IMR-90 (cell line): ENCODE results near the gene CFAP157. TPM values are rescaled to one million over a fixed set of nuclear protein-coding genes. Genes with fewer than 3 reads are reported as not detected.

Source experiments
- ATAC-seq: fragments of 200-7000 bp; cut with Tn5 transposase; 2 replicates; pipeline ENCODE4 v1.9.1; 2020; ENCODE audit warnings: low read depth, mild to moderate bottlenecking, moderate library complexity
- Bru-seq: library from RNA; stranded (reverse); fragments of 400-500 nt; gene quantifications from one replicate; lab custom pipeline; 2021; lab: Mats Ljungman, UMichigan
- BruChase-seq, 2 experiments: library from RNA; stranded (reverse); fragments of 400-500 nt; gene quantifications; one replicate each; lab custom pipeline; 2021; lab: Mats Ljungman, UMichigan
- BruUV-seq: library from RNA; stranded (reverse); fragments of 400-500 nt; replicated peaks from 2 replicates; lab custom pipeline; 2021; lab: Mats Ljungman, UMichigan
- CTCF ChIA-PET: fragments of 300-600 bp; formaldehyde crosslinking; extraction: SDS; loops from one replicate; lab custom pipeline; 2021; ENCODE audit warnings: antibody characterized with exemption; lab: Yijun Ruan, JAX
- POLR2A ChIA-PET: fragments of 300-600 bp; sonication (Branson Sonifier 250); formaldehyde crosslinking; loops from one replicate; lab custom pipeline; 2022; ENCODE audit warnings: antibody characterized with exemption; ENCODE audit not compliant: unreplicated experiment; lab: Charles Lee
- DNase-seq: peaks from one replicate; pipeline ENCODE4 v3.0.0; 2013
- H2AFZ ChIP-seq: replicated peaks from 2 replicates; pipeline ENCODE3; 2013; ENCODE audit warnings: low read length, mild to moderate bottlenecking; ENCODE audit not compliant: poor library complexity
- H2AK5ac ChIP-seq: 2 replicates; pipeline ENCODE4 v1.6.1; 2013; ENCODE audit warnings: low read depth, low read length, inconsistent platforms
- H2AK9ac ChIP-seq: replicated peaks from 2 replicates; pipeline ENCODE3; 2013; ENCODE audit warnings: mild to moderate bottlenecking, low read depth, low read length, moderate library complexity; ENCODE audit not compliant: poor library complexity
- H2BK120ac ChIP-seq: 2 replicates; pipeline ENCODE4 v1.6.1; 2013; ENCODE audit warnings: low read depth, low read length, inconsistent platforms
- H2BK15ac ChIP-seq: 3 replicates; pipeline ENCODE4 v1.6.1; 2013; ENCODE audit warnings: low read depth, low read length, inconsistent platforms
- H2BK20ac ChIP-seq: 2 replicates; pipeline ENCODE4 v1.6.1; 2013; ENCODE audit warnings: low read depth, mild to moderate bottlenecking, inconsistent platforms, low read length, moderate library complexity
- H2BK5ac ChIP-seq: 2 replicates; pipeline ENCODE4 v1.6.1; 2013; ENCODE audit warnings: mild to moderate bottlenecking, low read depth, low read length, inconsistent platforms; ENCODE audit not compliant: poor library complexity, severe bottlenecking
- H3K14ac ChIP-seq: replicated peaks from 2 replicates; pipeline ENCODE4 v1.6.1; 2013; ENCODE audit warnings: low read depth, low read length, inconsistent platforms
- H3K18ac ChIP-seq: 2 replicates; pipeline ENCODE4 v1.6.1; 2013; ENCODE audit warnings: low read depth, low read length, control low read depth
- H3K23ac ChIP-seq: 2 replicates; pipeline ENCODE4 v1.6.1; 2013; ENCODE audit warnings: low read depth, low read length, inconsistent platforms
- H3K27ac ChIP-seq: 2 replicates; pipeline ENCODE4 v1.5.1; 2013; ENCODE audit warnings: mild to moderate bottlenecking, control low read depth, low read length; ENCODE audit not compliant: insufficient read depth
- H3K27me3 ChIP-seq: 2 replicates; pipeline ENCODE4 v1.6.1; 2013; ENCODE audit warnings: low read length; ENCODE audit not compliant: control insufficient read depth, insufficient read depth
- H3K36me3 ChIP-seq: 2 replicates; pipeline ENCODE4 v1.6.1; 2013; ENCODE audit warnings: low read length, mixed read lengths; ENCODE audit not compliant: control insufficient read depth, insufficient read depth
- H3K4ac ChIP-seq: 2 replicates; pipeline ENCODE4 v1.6.1; 2013; ENCODE audit warnings: low read depth, low read length, inconsistent platforms
- H3K4me1 ChIP-seq: 2 replicates; pipeline ENCODE4 v1.6.1; 2013; ENCODE audit warnings: low read length, mixed read lengths; ENCODE audit not compliant: control insufficient read depth, insufficient read depth
- H3K4me2 ChIP-seq: 2 replicates; pipeline ENCODE4 v1.6.1; 2013; ENCODE audit warnings: low read depth, mild to moderate bottlenecking, control low read depth, low read length, moderate library complexity
- H3K4me3 ChIP-seq: 2 replicates; pipeline ENCODE4 v1.5.1; 2013; ENCODE audit warnings: low read depth, mild to moderate bottlenecking, control low read depth, low read length, moderate library complexity; ENCODE audit not compliant: insufficient read depth
- H3K56ac ChIP-seq: 2 replicates; pipeline ENCODE4 v1.6.1; 2013; ENCODE audit warnings: low read length, inconsistent platforms; ENCODE audit not compliant: insufficient read depth; ENCODE audit errors: extremely low read depth
- H3K79me1 ChIP-seq, 2 experiments: 2 replicates each; pipeline ENCODE4 v1.6.1; 2013; ENCODE audit warnings: low read length in 2 of 2, inconsistent platforms in 1 of 2, low read depth in 1 of 2
- H3K9ac ChIP-seq: 2 replicates; pipeline ENCODE4 v1.6.1; 2013; ENCODE audit warnings: low read depth, low read length, control low read depth
- H3K9me1 ChIP-seq: 2 replicates; pipeline ENCODE4 v1.6.1; 2013; ENCODE audit warnings: low read length, inconsistent platforms; ENCODE audit not compliant: insufficient read depth
- H3K9me3 ChIP-seq: 2 replicates; pipeline ENCODE4 v1.6.1; 2013; ENCODE audit warnings: low read length; ENCODE audit not compliant: control insufficient read depth, insufficient read depth
- H4K20me1 ChIP-seq: 2 replicates; pipeline ENCODE4 v1.6.1; 2013; ENCODE audit warnings: low read length, inconsistent platforms; ENCODE audit not compliant: insufficient read depth
- H4K5ac ChIP-seq: 2 replicates; pipeline ENCODE4 v1.6.1; 2013; ENCODE audit warnings: mild to moderate bottlenecking, low read depth, low read length, control low read depth
- H4K8ac ChIP-seq, 2 experiments: 2 replicates each; pipeline ENCODE4 v1.6.1; 2013; ENCODE audit warnings: low read depth in 2 of 2, low read length in 2 of 2, control low read depth in 1 of 2, inconsistent platforms in 1 of 2
- H4K91ac ChIP-seq: 2 replicates; pipeline ENCODE4 v1.6.1; 2013; ENCODE audit warnings: low read depth, low read length, inconsistent platforms; ENCODE audit not compliant: insufficient read depth
- BHLHE40 ChIP-seq: fragments of 150-350 bp; IDR thresholded peaks from 2 replicates; pipeline ENCODE4 v1.6.1; 2016; ENCODE audit warnings: mild to moderate bottlenecking, low read depth, low read length
- CHD1 ChIP-seq: IDR thresholded peaks from 2 replicates; pipeline ENCODE4 v1.6.1; 2012; ENCODE audit warnings: low read depth, low read length, improper control_type of control experiment
- CTCF ChIP-seq: conservative IDR thresholded peaks from 2 replicates; pipeline ENCODE4 v1.5.1; 2012; ENCODE audit warnings: mild to moderate bottlenecking, low read depth, low read length, improper control_type of control experiment
- FOS ChIP-seq: fragments of 150-350 bp; IDR thresholded peaks from 2 replicates; pipeline ENCODE4 v1.6.1; 2016; ENCODE audit warnings: low read depth, low read length
- MAFK ChIP-seq: IDR thresholded peaks from 2 replicates; pipeline ENCODE4 v1.6.1; 2012; ENCODE audit warnings: low read depth, low read length, improper control_type of control experiment
- MAZ ChIP-seq: IDR thresholded peaks from 2 replicates; pipeline ENCODE4 v1.6.1; 2012; ENCODE audit warnings: low read depth, mild to moderate bottlenecking, low read length, improper control_type of control experiment, moderate library complexity, borderline replicate concordance
- MXI1 ChIP-seq: IDR thresholded peaks from 2 replicates; pipeline ENCODE4 v1.6.1; 2012; ENCODE audit warnings: low read depth, mild to moderate bottlenecking, low read length, moderate library complexity, borderline replicate concordance
- NFE2L2 ChIP-seq: fragments of 150-350 bp; IDR thresholded peaks from 2 replicates; pipeline ENCODE4 v1.6.1; 2016; ENCODE audit warnings: low read depth, mild to moderate bottlenecking, low read length
- RAD21 ChIP-seq: IDR thresholded peaks from 2 replicates; pipeline ENCODE4 v1.6.1; 2012; ENCODE audit warnings: low read length, improper control_type of control experiment
- RFX5 ChIP-seq: IDR thresholded peaks from 2 replicates; pipeline ENCODE4 v1.8.0; 2012; ENCODE audit warnings: low read depth, mild to moderate bottlenecking, low read length, moderate library complexity
- SMC3 ChIP-seq: fragments of 150-350 bp; IDR thresholded peaks from 2 replicates; pipeline ENCODE4 v1.6.1; 2016; ENCODE audit warnings: low read depth, mild to moderate bottlenecking, antibody characterized with exemption, low read length, moderate library complexity
- USF2 ChIP-seq: fragments of 150-350 bp; IDR thresholded peaks from 2 replicates; pipeline ENCODE4 v1.6.1; 2017; ENCODE audit warnings: mild to moderate bottlenecking, antibody characterized with exemption, low read length, low read depth
- WGBS, 2 experiments: methylation state at CpG; one replicate each; pipeline versions ENCODE4 v1.1.5 to v1.1.7; 2013; ENCODE audit warnings: missing lambda C conversion rate in 2 of 2; ENCODE audit not compliant: insufficient read length in 1 of 2; ENCODE audit errors: extremely low coverage in 2 of 2; 5-methylcytosine and 5-hydroxymethylcytosine counted together
- dilution Hi-C: fragments of 300-500 bp; cut with HindIII; formaldehyde crosslinking; loops from one replicate; pipeline ENCODE4 v1.14.3; 2018; ENCODE audit warnings: low sequenced_read_pairs; ENCODE audit not compliant: unreplicated experiment
- in situ Hi-C: fragments of 300-500 bp; cut with MboI; formaldehyde crosslinking; loops from 3 replicates; pipeline ENCODE4 v1.14.3; 2019; ENCODE audit warnings: low sequenced_read_pairs, inconsistent platforms, mixed read lengths
- intact Hi-C: fragments of 100-400 bp; cut with micrococcal nuclease; formaldehyde crosslinking; loops from 2 replicates; pipeline ENCODE4 v1.10.0; 2022
- long read RNA-seq: library from polyadenylated mRNA; unstranded; transcript quantifications from one replicate; pipeline ENCODE4 v2.0.0, GENCODE V29; 2021; ENCODE audit not compliant: unreplicated experiment
- polyA plus RNA-seq, 3 experiments: library from polyadenylated mRNA; depleted of rRNA; stranded (reverse); fragments of >200 nt; gene quantifications; 2 replicates each; pipeline ENCODE4 v1.2.3, GENCODE V29; 2012; ENCODE audit warnings: low replicate concordance in 1 of 3
- total RNA-seq: library from RNA; depleted of rRNA; stranded (reverse); fragments of >200 nt; gene quantifications from 2 replicates; pipeline ENCODE4 v1.2.3, GENCODE V29; 2012; rRNA removed

CFAP157 gene
- not detected in 2 replicates for total RNA-seq
- 0.04 TPM in 1 of 2 replicates, not detected in the other for polyA plus RNA-seq (2012; rRNA removed)
- polyA plus RNA-seq (2012; cell fraction: cytosol; rRNA removed), result not detected in 2 replicates
- polyA plus RNA-seq (2012; cell fraction: nucleus; rRNA removed; ENCODE audit: low replicate concordance), result 0.34 and 0.41 TPM in 2 replicates
- Bru-seq, nascent RNA, result percentile 17 among the genes with signal in this experiment
- BruChase-seq, experiment 1, labeled RNA remaining after a 6-hour chase, result percentile 31 among the genes with signal in this experiment
- BruChase-seq, experiment 2, labeled RNA remaining after a 2-hour chase, result percentile 19 among the genes with signal in this experiment
- long read RNA-seq, partial matches to known transcripts, result 0 of 1 reads
- long read RNA-seq, other reads (novel, unspliced or antisense), result 1 of 1 reads

GRCh38 chr9:127706836-127707241 is at the start of gene CFAP157:
CFAP157 (plus strand) TSS chr9:127706988; CDS start chr9:127707032, 44 bp downstream.
- H3K36me3 ChIP-seq, result no peaks in the 10 kb centered on the region
- H3K9ac ChIP-seq, result no peak within 1 kb of the TSS
- H2BK15ac ChIP-seq, result no peak within 1 kb of the TSS
- ChIA-PET CTCF (no interaction called here), POLR2A (no interaction called here)
- no peak within 1 kb of the TSS for H4K5ac ChIP-seq
- intact Hi-C loops, result no loop called here
- no peak within 1 kb of the TSS; the same call in 1 of the 2 replicates for H2AK5ac ChIP-seq
- H3K79me1 ChIP-seq, result no peaks in the 10 kb centered on the region
- H3K23ac ChIP-seq, result no peak within 1 kb of the TSS
- ATAC-seq (peak; percentile 46; the same call in 1 of the 2 replicates), DNase-seq (no peak)
- H4K20me1 ChIP-seq, result no peaks in the 10 kb centered on the region
- 71% methylated on average over 8 of the region's 11 CpGs; no CpG with 5 or more reads in 1 of the 2 experiments for WGBS, 2 experiments
- no TSS peak for BruUV-seq
- no peaks in the 10 kb centered on the region; the same call in 1 of the 2 replicates for H3K27me3 ChIP-seq
- dilution Hi-C loops, result no loop called here
- no peak within 1 kb of the TSS for H3K4me2 ChIP-seq
- H3K9me1 ChIP-seq, result no peaks in the 10 kb centered on the region
- no peak within 1 kb of the TSS for H3K4me3 ChIP-seq
- no peak within 1 kb of the TSS for H3K18ac ChIP-seq
- in situ Hi-C loops, result no loop called here
- no peak within 1 kb of the TSS for H4K8ac ChIP-seq
- H3K9me3 ChIP-seq, result no peaks in the 10 kb centered on the region
- no peak within 1 kb of the TSS for H2BK5ac ChIP-seq
- no peak within 1 kb of the TSS for H3K27ac ChIP-seq
- H3K4ac ChIP-seq, result no peak within 1 kb of the TSS
- H3K4me1 ChIP-seq, result no peaks in the 10 kb centered on the region
- H3K56ac ChIP-seq, result no peak within 1 kb of the TSS
- no peak for TF ChIP-seq FOS
- TF ChIP-seq MAFK, result no peak
- TF ChIP-seq MAZ, result no peak
- no peak for TF ChIP-seq CTCF
- no peak for TF ChIP-seq RAD21
- no peak for TF ChIP-seq BHLHE40
- no peak for TF ChIP-seq MXI1
- no peak for TF ChIP-seq USF2
- no peak for TF ChIP-seq SMC3
- TF ChIP-seq RFX5, result no peak
- no peak for TF ChIP-seq NFE2L2
- no peak for TF ChIP-seq CHD1
- H2BK20ac ChIP-seq, result no peak within 1 kb of the TSS
- H2BK120ac ChIP-seq, result no peak within 1 kb of the TSS
- no peak within 1 kb of the TSS for H4K91ac ChIP-seq
- H2AFZ ChIP-seq, result no peak within 1 kb of the TSS
- H2AK9ac ChIP-seq, result no peak within 1 kb of the TSS
- H3K14ac ChIP-seq, result no peak within 1 kb of the TSS
